Measurements from ENCODE around the gene INTS7. TPM values are rescaled to one million over a fixed set of nuclear protein-coding genes. Genes with fewer than 3 reads are reported as not detected.

The INTS7 gene, protein sequence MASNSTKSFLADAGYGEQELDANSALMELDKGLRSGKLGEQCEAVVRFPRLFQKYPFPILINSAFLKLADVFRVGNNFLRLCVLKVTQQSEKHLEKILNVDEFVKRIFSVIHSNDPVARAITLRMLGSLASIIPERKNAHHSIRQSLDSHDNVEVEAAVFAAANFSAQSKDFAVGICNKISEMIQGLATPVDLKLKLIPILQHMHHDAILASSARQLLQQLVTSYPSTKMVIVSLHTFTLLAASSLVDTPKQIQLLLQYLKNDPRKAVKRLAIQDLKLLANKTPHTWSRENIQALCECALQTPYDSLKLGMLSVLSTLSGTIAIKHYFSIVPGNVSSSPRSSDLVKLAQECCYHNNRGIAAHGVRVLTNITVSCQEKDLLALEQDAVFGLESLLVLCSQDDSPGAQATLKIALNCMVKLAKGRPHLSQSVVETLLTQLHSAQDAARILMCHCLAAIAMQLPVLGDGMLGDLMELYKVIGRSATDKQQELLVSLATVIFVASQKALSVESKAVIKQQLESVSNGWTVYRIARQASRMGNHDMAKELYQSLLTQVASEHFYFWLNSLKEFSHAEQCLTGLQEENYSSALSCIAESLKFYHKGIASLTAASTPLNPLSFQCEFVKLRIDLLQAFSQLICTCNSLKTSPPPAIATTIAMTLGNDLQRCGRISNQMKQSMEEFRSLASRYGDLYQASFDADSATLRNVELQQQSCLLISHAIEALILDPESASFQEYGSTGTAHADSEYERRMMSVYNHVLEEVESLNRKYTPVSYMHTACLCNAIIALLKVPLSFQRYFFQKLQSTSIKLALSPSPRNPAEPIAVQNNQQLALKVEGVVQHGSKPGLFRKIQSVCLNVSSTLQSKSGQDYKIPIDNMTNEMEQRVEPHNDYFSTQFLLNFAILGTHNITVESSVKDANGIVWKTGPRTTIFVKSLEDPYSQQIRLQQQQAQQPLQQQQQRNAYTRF
- total RNA-seq, result 10 to 100 TPM; 28.4 to 28.8 TPM

GRCh38 chr1:212035123-212035834, at the start of gene INTS7, which contains the start of gene DTL:
Gene INTS7, minus strand, starts transcription at chr1:212035557. Its CDS starts 120 bp downstream, at chr1:212035437.
Gene DTL, plus strand, starts transcription at chr1:212035748. Its CDS starts 143 bp downstream, at chr1:212035891.
- Mint-ChIP-seq H3K27me3 (no peaks in the 10 kb centered on the region), H3K4me1 (peaks cover 64% of the 10 kb centered on the region), H3K27ac (peak within 1 kb of the TSS; percentile 85), H3K36me3 (ENCODE audit: low read depth) (peaks cover 50% of the 10 kb centered on the region), H3K4me3 (peak within 1 kb of the TSS; percentile 98), H3K9me3 (no peaks in the 10 kb centered on the region)
- ChIA-PET POLR2A (interaction anchor here (0.7 to 4.0 kb wide), 49 partner anchors 9 to 756 kb away, joined by 3 to 43 read pairs (median 4); partner anchors contain the start of genes ATF3, NEK2, NENF and NSL1), CTCF (interaction anchor here (0.6 to 4.0 kb wide), 74 partner anchors 9 to 757 kb away, joined by 3 to 49 read pairs (median 4); partner anchors contain the start of genes ATF3, NEK2, NENF and PACC1)
- peak; percentile 99 for DNase-seq

- POLR2A ChIA-PET, result no interaction called here
- Mint-ChIP-seq H3K36me3 (ENCODE audit: low read depth) (peaks cover 41% of the 10 kb centered on the region), H3K27ac (no peak overlapping the region), H3K4me1 (no peaks in the 10 kb centered on the region), H3K4me3 (no peak overlapping the region), H3K27me3 (no peaks in the 10 kb centered on the region), H3K9me3 (no peaks in the 10 kb centered on the region)
- DNase-seq, result no peak
- CTCF ChIA-PET, result interaction anchor here (1.5 kb wide), 1 partner anchor 372 kb away, joined by 3 read pairs; no protein-coding TSS in a partner anchor
Observed at GRCh38 chr1:212082765-212083406, 47.5 kb upstream of the INTS7 start.

- no peaks in the 10 kb centered on the region for H3K9me3 Mint-ChIP-seq
- no peaks in the 10 kb centered on the region for H3K27me3 Mint-ChIP-seq
- no peak for DNase-seq
- POLR2A ChIA-PET, result interaction anchor here (0.8 to 2.0 kb wide), 2 partner anchors 10 to 207 kb away, joined by 3 to 9 read pairs; partner anchors contain the start of gene PPP2R5A
- H3K4me3 Mint-ChIP-seq, result no peak overlapping the region
- CTCF ChIA-PET, result interaction anchor here (1.3 kb wide), 1 partner anchor 377 kb away, joined by 3 read pairs; no protein-coding TSS in a partner anchor
- H3K36me3 Mint-ChIP-seq (ENCODE audit: low read depth), result peaks cover 39% of the 10 kb centered on the region
- H3K27ac Mint-ChIP-seq, result no peak overlapping the region
- H3K4me1 Mint-ChIP-seq, result no peaks in the 10 kb centered on the region
Observed at GRCh38 chr1:212078826-212079225, 43.5 kb upstream of the INTS7 start.

- no peaks in the 10 kb centered on the region for H3K27me3 Mint-ChIP-seq
- no peak overlapping the region for H3K27ac Mint-ChIP-seq
- H3K4me3 Mint-ChIP-seq, result no peak overlapping the region
Observed at GRCh38 chr1:212077028-212077427, 41.7 kb upstream of the INTS7 start.

GRCh38 chr1:212074856-212075255, 39.5 kb upstream of the INTS7 start:
- ChIA-PET CTCF (interaction anchor here (1.6 kb wide), 1 partner anchor 220 kb away, joined by 3 read pairs; no protein-coding TSS in a partner anchor), POLR2A (no interaction called here)
- H3K4me3 Mint-ChIP-seq, result no peak overlapping the region

More at GRCh38 chr1:212077028-212077427, 41.7 kb upstream of the INTS7 start:
- ChIA-PET CTCF (interaction anchor here (1.5 kb wide), 1 partner anchor 379 kb away, joined by 6 read pairs; no protein-coding TSS in a partner anchor), POLR2A (interaction anchor here (1.0 kb wide), 1 partner anchor 209 kb away, joined by 5 read pairs; no protein-coding TSS in a partner anchor)
- Mint-ChIP-seq H3K36me3 (ENCODE audit: low read depth) (peaks cover 48% of the 10 kb centered on the region), H3K9me3 (no peaks in the 10 kb centered on the region), H3K4me1 (no peaks in the 10 kb centered on the region)
- DNase-seq, result no peak

GRCh38 chr1:212074313-212074712, 39.0 kb upstream of the INTS7 start:
- Mint-ChIP-seq H3K27me3 (no peaks in the 10 kb centered on the region), H3K4me1 (no peaks in the 10 kb centered on the region), H3K36me3 (ENCODE audit: low read depth) (peaks cover 62% of the 10 kb centered on the region), H3K9me3 (no peaks in the 10 kb centered on the region), H3K4me3 (no peak overlapping the region), H3K27ac (no peak overlapping the region)
- no peak for DNase-seq
- ChIA-PET POLR2A (no interaction called here), CTCF (interaction anchor here (1.6 kb wide), 1 partner anchor 220 kb away, joined by 3 read pairs; no protein-coding TSS in a partner anchor)

More at GRCh38 chr1:212074856-212075255, 39.5 kb upstream of the INTS7 start:
- DNase-seq, result no peak
- Mint-ChIP-seq H3K9me3 (no peaks in the 10 kb centered on the region), H3K36me3 (ENCODE audit: low read depth) (peaks cover 65% of the 10 kb centered on the region), H3K27me3 (no peaks in the 10 kb centered on the region), H3K27ac (no peak overlapping the region), H3K4me1 (no peaks in the 10 kb centered on the region)

- no peak overlapping the region for H3K4me3 Mint-ChIP-seq
- DNase-seq, result no peak
- H3K27me3 Mint-ChIP-seq, result no peaks in the 10 kb centered on the region
- H3K27ac Mint-ChIP-seq, result no peak overlapping the region
- ChIA-PET POLR2A (no interaction called here), CTCF (interaction anchor here (0.9 to 5.3 kb wide), 7 partner anchors 11 to 392 kb away, joined by 3 to 81 read pairs (median 49); partner anchors contain the start of gene PPP2R5A)
- no peaks in the 10 kb centered on the region for H3K9me3 Mint-ChIP-seq
- H3K4me1 Mint-ChIP-seq, result no peaks in the 10 kb centered on the region
- peaks cover 59% of the 10 kb centered on the region for H3K36me3 Mint-ChIP-seq (ENCODE audit: low read depth)
Observed at GRCh38 chr1:212073490-212073889, 38.1 kb upstream of the INTS7 start.

- Mint-ChIP-seq H3K27me3 (no peaks in the 10 kb centered on the region), H3K4me3 (no peak overlapping the region), H3K36me3 (ENCODE audit: low read depth) (peaks cover 72% of the 10 kb centered on the region), H3K4me1 (no peaks in the 10 kb centered on the region), H3K9me3 (no peaks in the 10 kb centered on the region), H3K27ac (no peak overlapping the region)
- POLR2A ChIA-PET, result interaction anchor here (2.7 kb wide), 1 partner anchor 215 kb away, joined by 19 read pairs; the partner anchor contains the start of gene PPP2R5A
- DNase-seq, result no peak
- CTCF ChIA-PET, result interaction anchor here (0.6 to 5.3 kb wide), 14 partner anchors 9 to 391 kb away, joined by 3 to 81 read pairs (median 12); partner anchors contain the start of gene PPP2R5A
Observed at GRCh38 chr1:212072047-212072446, 36.7 kb upstream of the INTS7 start.

DNA sequence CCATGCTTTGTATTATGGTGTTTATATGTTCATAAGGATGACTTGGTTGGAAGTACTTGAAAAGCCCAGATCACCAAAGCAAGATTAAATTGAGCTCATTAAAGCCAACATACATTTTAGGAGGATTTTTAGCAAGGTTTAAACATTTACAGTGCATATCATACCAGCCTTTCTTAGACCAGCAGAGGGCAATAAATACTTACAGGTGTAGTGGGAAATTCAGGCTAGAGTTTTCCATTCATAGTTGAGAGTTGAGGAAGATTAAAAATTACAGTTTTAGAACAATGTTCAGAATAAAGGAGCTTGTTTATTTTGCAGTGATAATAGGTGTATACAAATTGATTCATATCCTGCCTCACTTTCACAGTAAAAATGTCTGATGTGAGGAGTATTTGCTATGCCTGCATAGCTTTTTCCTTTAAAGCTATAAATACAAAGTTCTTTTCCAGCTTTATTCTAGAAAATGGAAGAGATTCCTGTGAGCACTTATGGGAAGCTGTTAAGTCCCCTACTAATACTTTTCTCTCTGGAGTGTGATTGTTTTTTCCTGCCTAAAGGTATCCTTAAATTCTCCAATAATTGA, 35.5 kb upstream of the INTS7 start:
- Mint-ChIP-seq H3K27ac (no peak overlapping the region), H3K36me3 (ENCODE audit: low read depth) (peaks cover 72% of the 10 kb centered on the region), H3K4me3 (no peak overlapping the region), H3K9me3 (no peaks in the 10 kb centered on the region), H3K27me3 (no peaks in the 10 kb centered on the region), H3K4me1 (no peaks in the 10 kb centered on the region)
- no peak for DNase-seq
- POLR2A ChIA-PET, result interaction anchor here (0.9 to 2.7 kb wide), 6 partner anchors 35 to 298 kb away, joined by 3 to 19 read pairs (median 4); partner anchors contain the start of genes DTL, INTS7 and PPP2R5A
- CTCF ChIA-PET, result interaction anchor here (0.6 to 5.3 kb wide), 41 partner anchors 8 to 594 kb away, joined by 3 to 81 read pairs (median 5); partner anchors contain the start of genes DTL, INTS7 and PPP2R5A

DNA sequence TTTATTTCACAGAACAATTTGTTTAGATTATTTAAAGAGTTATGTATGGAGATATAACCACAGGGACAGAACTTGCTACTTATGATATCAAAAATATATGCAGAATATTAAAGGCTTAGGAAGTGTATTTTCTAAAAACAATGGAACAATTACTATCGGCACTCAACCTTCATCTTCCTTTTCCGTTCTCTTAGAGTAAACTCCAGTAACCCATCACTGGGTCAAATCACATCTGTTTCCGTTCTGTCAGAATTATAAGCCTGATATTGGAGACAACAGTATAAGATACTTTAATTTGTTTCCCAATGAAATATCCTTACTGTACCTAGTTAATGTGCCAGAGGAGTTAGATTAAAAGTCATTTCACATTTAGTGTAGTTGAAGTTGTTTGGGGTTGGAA, 32.4 kb upstream of the INTS7 start:
- H3K27me3 Mint-ChIP-seq, result no peaks in the 10 kb centered on the region
- CTCF ChIA-PET, result no interaction called here
- H3K4me3 Mint-ChIP-seq, result no peak overlapping the region
- H3K9me3 Mint-ChIP-seq, result no peaks in the 10 kb centered on the region
- no peak for DNase-seq
- no peaks in the 10 kb centered on the region for H3K4me1 Mint-ChIP-seq
- peaks cover 65% of the 10 kb centered on the region for H3K36me3 Mint-ChIP-seq (ENCODE audit: low read depth)
- POLR2A ChIA-PET, result no interaction called here
- no peak overlapping the region for H3K27ac Mint-ChIP-seq

DNA sequence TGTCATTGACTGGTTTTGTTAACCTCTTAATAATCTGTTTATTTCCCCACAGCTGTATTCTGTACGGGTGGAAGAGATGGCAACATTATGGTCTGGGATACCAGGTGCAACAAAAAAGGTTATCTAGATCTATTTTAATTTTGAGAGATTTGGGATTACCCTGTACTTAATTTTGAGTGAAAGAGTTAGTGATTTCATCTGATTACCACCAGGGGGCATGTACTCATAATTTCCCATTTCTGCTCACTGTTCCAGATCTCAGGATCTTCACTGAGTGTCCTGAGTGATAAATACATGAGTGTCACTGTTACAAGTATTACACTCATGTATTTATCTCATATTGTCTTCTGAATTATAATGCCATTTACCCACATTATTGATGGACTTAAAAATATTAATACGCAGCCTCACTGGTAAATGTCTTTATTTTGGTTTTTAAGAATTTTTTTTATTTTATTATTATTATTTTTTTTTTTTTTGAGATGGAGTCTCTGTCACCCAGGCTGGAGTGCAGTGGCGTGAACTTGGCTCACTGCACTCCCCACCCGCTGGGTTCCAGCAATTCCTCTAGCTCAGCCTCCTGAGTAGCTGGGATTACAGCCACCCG, 27.6 kb upstream of the INTS7 start:
- DNase-seq, result no peak
- ChIA-PET POLR2A (interaction anchor here (1.3 to 1.6 kb wide), 2 partner anchors 13 to 223 kb away, joined by 3 to 6 read pairs; no protein-coding TSS in a partner anchor), CTCF (interaction anchor here (0.7 to 4.7 kb wide), 31 partner anchors 9 to 1747 kb away, joined by 3 to 59 read pairs (median 4); partner anchors contain the start of genes DTL and INTS7)
- Mint-ChIP-seq H3K4me1 (peaks cover 5% of the 10 kb centered on the region), H3K27me3 (no peaks in the 10 kb centered on the region), H3K4me3 (no peak overlapping the region), H3K27ac (no peak overlapping the region), H3K9me3 (peaks cover 2% of the 10 kb centered on the region), H3K36me3 (ENCODE audit: low read depth) (peaks cover 51% of the 10 kb centered on the region)

All from activated CD4-positive, alpha-beta memory T cell treated with anti-CD3 and anti-CD28 coated beads, Interleukin-2, amount 10 ng/mL, durations not matched to agents 7 days and 5 days (primary cell).